ENCODE results near the gene IFITM5. TPM values are rescaled to one million over a fixed set of nuclear protein-coding genes. Genes with fewer than 3 reads are reported as not detected.

Gene IFITM5
- total and polyA plus RNA-seq, 4 donors = not detected

DNA sequence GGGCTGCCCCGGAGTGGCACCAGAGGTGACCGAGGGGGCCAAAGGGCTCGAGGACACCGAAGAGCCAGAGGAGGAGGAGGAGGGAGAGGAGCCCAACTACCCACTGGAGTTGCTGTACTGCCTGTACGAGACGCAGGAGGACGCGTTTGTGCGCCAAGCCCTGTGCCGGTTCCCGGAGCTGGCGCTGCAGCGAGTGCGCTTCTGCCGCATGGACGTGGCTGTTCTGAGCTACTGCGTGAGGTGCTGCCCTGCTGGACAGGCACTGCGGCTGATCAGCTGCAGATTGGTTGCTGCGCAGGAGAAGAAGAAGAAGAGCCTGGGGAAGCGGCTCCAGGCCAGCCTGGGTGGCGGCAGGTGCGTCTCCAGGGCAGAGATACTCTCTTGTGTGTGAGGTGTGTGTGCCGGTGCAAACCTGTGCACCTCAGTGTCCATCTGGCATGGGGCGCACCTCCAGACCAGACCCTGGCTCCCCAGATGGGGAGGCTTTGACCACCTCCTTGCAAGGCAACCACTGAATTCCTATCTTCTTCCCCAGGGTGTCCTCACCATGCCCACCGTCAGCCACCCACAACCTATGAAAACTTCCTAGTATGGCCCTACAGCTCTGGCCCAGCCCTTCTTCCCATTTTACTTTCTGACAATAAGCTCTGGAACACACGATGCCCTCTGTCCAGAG, 17.7 kb downstream of the IFITM5 start:
- peaks cover 0 to 65% (median 34%) of the 10 kb centered on the region in 3 donors for H3K27me3 ChIP-seq (ENCODE audit: control insufficient read depth in 3 of 3, insufficient read depth in 3 of 3, low read length in 2 of 3)
- no peaks in the 10 kb centered on the region for H3K36me3 ChIP-seq (ENCODE audit: control insufficient read depth in 4 of 4, insufficient read depth in 4 of 4, low read length in 4 of 4)
- ATAC-seq (ENCODE audit: insufficient read depth, low FRiP score) (no peak), DNase-seq (no peak)
- no peak for TF ChIP-seq CTCF (IDR thresholded peaks at IDR 0.05; ENCODE audit: control extremely low read depth, extremely low read depth)
- WGBS, 2 donors = 37 to 54% methylated on average over 23 to 26 of the region's 26 CpGs
- H3K9me3 ChIP-seq (ENCODE audit: control insufficient read depth in 4 of 4, insufficient read depth in 3 of 4, low read length in 3 of 4) = no peaks in the 10 kb centered on the region
- H3K4me1 ChIP-seq (ENCODE audit: control insufficient read depth in 5 of 5, insufficient read depth in 5 of 5, low read length in 5 of 5) = peaks cover 0 to 15% (median 0%) of the 10 kb centered on the region in 5 donors
- no peak overlapping the region for H3K27ac ChIP-seq (ENCODE audit: low read depth in 1 of 2, low read length in 1 of 2)
- H3K9ac ChIP-seq (ENCODE audit: insufficient read depth in 1 of 2, low read length in 2 of 2) = no peak overlapping the region
- H3K4me3 ChIP-seq = no peak overlapping the region

- ATAC-seq (ENCODE audit: insufficient read depth, low FRiP score) (no peak), DNase-seq (no peak)
- Histone ChIP-seq H3K27ac (ENCODE audit: low read depth in 1 of 2, low read length in 1 of 2) (peak overlapping the region in 1 of 2 donors; percentile 10), H3K4me3 (no peak overlapping the region), H3K36me3 (ENCODE audit: control insufficient read depth in 4 of 4, insufficient read depth in 4 of 4, low read length in 4 of 4) (no peaks in the 10 kb centered on the region), H3K4me1 (ENCODE audit: control insufficient read depth in 5 of 5, insufficient read depth in 5 of 5, low read length in 5 of 5) (peaks cover 0 to 15% (median 0%) of the 10 kb centered on the region in 5 donors), H3K9me3 (ENCODE audit: control insufficient read depth in 4 of 4, insufficient read depth in 3 of 4, low read length in 3 of 4) (no peaks in the 10 kb centered on the region), H3K9ac (ENCODE audit: insufficient read depth in 1 of 2, low read length in 2 of 2) (no peak overlapping the region), H3K27me3 (ENCODE audit: control insufficient read depth in 3 of 3, insufficient read depth in 3 of 3, low read length in 2 of 3) (peaks cover 0 to 66% (median 36%) of the 10 kb centered on the region in 3 donors)
- WGBS, 2 donors = 9 to 10% methylated on average over 79 of the region's 79 CpGs
- TF ChIP-seq CTCF (IDR thresholded peaks at IDR 0.05; ENCODE audit: control extremely low read depth, extremely low read depth) = no peak
Observed at GRCh38 chr11:280706-281485, 18.4 kb downstream of the IFITM5 start.

DNA sequence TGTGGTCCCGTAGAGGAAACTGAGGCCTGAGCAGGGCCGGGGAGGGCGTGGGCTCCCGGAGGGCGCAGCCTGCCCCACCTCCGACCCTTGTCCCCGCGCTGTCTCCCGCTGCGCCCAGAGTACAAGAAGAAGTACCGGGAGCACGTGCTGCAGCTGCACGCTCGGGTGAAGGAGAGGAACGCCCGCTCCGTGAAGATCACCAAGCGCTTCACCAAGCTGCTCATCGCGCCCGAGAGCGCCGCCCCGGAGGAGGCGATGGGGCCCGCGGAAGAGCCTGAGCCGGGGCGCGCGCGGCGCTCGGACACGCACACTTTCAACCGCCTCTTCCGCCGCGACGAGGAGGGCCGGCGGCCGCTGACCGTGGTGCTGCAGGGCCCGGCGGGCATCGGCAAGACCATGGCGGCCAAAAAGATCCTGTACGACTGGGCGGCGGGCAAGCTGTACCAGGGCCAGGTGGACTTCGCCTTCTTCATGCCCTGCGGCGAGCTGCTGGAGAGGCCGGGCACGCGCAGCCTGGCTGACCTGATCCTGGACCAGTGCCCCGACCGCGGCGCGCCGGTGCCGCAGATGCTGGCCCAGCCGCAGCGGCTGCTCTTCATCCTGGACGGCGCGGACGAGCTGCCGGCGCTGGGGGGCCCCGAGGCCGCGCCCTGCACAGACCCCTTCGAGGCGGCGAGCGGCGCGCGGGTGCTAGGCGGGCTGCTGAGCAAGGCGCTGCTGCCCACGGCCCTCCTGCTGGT, 19.2 kb downstream of the IFITM5 start:
- H3K36me3 ChIP-seq (ENCODE audit: control insufficient read depth in 4 of 4, insufficient read depth in 4 of 4, low read length in 4 of 4) = no peaks in the 10 kb centered on the region
- no peaks in the 10 kb centered on the region for H3K9me3 ChIP-seq (ENCODE audit: control insufficient read depth in 4 of 4, insufficient read depth in 3 of 4, low read length in 3 of 4)
- H3K9ac ChIP-seq (ENCODE audit: insufficient read depth in 1 of 2, low read length in 2 of 2) = no peak overlapping the region
- 3 to 4% methylated on average over 69 to 85 of the region's 85 CpGs for WGBS, 2 donors
- no peak for TF ChIP-seq CTCF (IDR thresholded peaks at IDR 0.05; ENCODE audit: control extremely low read depth, extremely low read depth)
- no peak overlapping the region for H3K4me3 ChIP-seq
- no peak overlapping the region for H3K27ac ChIP-seq (ENCODE audit: low read depth in 1 of 2, low read length in 1 of 2)
- peaks cover 0 to 66% (median 36%) of the 10 kb centered on the region in 3 donors for H3K27me3 ChIP-seq (ENCODE audit: control insufficient read depth in 3 of 3, insufficient read depth in 3 of 3, low read length in 2 of 3)
- peak in 2 of 3 donors; percentile 16 to 32 for DNase-seq
- peaks cover 0 to 15% (median 0%) of the 10 kb centered on the region in 5 donors for H3K4me1 ChIP-seq (ENCODE audit: control insufficient read depth in 5 of 5, insufficient read depth in 5 of 5, low read length in 5 of 5)
- ATAC-seq (ENCODE audit: insufficient read depth, low FRiP score) = peak; percentile 45

Measured in lung (tissue), 12 donors.